Stomach (tissue), 4 donors: ENCODE measurements around the gene PABPC1L2A.
"Not testable (repeated sequence)": the region's sequence is repeated elsewhere in the genome, so short reads cannot be mapped to it uniquely, and the experiment has no call there.

ENCODE experiments used
- POLR2A ChIP-seq, 4 donors: fragments of 450-650 bp; IDR thresholded peaks; one replicate each; pipeline ENCODE4 v1.6.1; 2016; ENCODE audit warnings: antibody characterized with exemption in 4 of 4, control low read depth in 2 of 4, mild to moderate bottlenecking in 1 of 4, moderate library complexity in 1 of 4
- TF ChIP-seq, protein P1 (sequence below), 7 experiments: fragments of 450-650 bp in 4 of 7; fragments of 200-600 bp in 3 of 7; sonication (generic) in 3 of 7; IDR thresholded peaks; one replicate each; pipeline ENCODE4 v1.5.1; 2016 to 2019; ENCODE audit warnings: antibody characterized with exemption in 7 of 7, control low read depth in 2 of 7, mild to moderate bottlenecking in 1 of 7

DNA sequence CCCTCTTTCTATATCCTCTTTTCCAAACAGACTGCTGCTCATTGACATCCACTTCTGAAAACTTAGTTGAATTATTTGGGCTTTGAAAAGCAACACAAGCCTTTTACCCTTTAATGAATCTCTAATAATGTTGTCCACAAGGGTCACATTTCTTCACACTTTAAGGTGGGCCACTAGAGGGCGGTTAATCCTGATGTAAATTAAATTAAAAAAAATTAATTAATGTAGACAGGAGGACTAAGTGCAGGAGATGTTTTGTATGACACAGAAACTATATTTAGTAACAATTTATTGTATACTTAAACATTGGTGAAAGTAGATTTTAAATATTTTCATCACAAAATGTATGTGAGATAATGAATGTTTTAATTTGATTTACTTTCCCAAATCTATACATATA lies 7.5 kb upstream of the PABPC1L2A start:
- TF ChIP-seq, protein P1, sequence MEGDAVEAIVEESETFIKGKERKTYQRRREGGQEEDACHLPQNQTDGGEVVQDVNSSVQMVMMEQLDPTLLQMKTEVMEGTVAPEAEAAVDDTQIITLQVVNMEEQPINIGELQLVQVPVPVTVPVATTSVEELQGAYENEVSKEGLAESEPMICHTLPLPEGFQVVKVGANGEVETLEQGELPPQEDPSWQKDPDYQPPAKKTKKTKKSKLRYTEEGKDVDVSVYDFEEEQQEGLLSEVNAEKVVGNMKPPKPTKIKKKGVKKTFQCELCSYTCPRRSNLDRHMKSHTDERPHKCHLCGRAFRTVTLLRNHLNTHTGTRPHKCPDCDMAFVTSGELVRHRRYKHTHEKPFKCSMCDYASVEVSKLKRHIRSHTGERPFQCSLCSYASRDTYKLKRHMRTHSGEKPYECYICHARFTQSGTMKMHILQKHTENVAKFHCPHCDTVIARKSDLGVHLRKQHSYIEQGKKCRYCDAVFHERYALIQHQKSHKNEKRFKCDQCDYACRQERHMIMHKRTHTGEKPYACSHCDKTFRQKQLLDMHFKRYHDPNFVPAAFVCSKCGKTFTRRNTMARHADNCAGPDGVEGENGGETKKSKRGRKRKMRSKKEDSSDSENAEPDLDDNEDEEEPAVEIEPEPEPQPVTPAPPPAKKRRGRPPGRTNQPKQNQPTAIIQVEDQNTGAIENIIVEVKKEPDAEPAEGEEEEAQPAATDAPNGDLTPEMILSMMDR (IDR thresholded peaks at IDR 0.05): not testable (repeated sequence)
- TF ChIP-seq POLR2A (IDR thresholded peaks at IDR 0.05): not testable (repeated sequence)
